GM19455 (cell line): ENCODE data around the gene TMEM232.

Experiments used
- ATAC-seq: cut with Tn5 transposase; IDR thresholded peaks from one replicate; pipeline ENCODE4 v1.9.1; 2021; ENCODE audit not compliant: unreplicated experiment

TMEM232 gene

DNA sequence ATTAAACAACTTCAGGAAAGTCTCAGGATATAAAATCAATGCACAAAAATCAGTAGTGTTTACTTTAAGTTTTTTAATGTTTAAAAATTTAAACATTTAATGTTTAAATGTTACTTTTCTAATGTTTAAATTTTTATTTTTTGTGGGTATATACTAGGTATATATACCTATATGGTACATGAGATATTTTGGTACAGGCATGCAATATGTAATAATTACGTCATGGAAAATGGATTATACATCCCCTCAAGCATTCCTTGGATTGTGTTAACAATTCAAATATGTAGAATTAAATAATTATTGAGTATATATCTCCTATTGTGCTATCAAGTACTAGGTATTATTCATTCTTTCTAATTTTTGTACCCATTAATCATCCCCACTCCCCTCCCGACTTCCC is 291.3 kb downstream of the TMEM232 start:
- ATAC-seq, result no peak

GRCh38 chr5:110431603-110432002 is 294.9 kb downstream of the TMEM232 start:
- no peak for ATAC-seq

DNA sequence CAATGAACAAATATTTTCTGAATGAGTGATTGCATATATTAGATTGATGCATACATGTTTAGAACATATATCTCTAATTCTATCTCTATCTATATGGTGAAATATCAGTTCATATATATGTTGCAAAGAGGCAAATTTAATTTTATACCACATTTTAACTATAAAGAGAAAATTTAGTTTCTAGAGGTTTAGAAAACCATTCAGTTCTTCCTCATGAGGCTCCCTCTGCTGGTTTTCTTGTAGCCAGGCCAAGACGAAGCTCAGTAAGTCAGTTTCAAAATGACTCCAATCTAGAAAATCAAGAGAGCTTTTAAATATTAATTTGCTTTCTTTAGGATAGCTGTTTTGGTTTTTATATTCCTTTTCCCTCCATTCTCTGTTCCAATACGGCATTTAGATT is 312.1 kb downstream of the TMEM232 start:
- ATAC-seq, result no peak

- ATAC-seq, result no peak
These were observed 312.6 kb downstream of the TMEM232 start for GRCh38 chr5:110413856-110414255.

DNA sequence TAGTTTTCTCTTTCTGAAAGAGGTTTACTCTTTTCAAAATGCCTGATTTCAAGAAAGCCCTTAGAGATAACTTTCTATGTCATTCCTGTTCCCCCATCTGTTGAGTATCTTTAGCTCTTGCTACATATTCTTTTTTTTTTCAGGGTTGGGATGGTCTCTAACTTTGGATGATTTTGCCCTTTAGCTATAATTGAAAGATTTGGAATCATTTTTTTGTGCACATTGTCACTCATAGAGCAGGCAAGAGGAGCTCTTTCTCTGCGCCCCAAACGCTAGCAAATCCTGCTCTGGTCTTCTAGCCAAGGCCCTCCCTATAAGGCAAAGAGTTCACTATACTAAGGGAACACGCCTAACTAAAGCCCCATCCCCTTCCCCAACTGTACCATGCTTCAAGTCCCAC is 316.9 kb downstream of the TMEM232 start:
- no peak for ATAC-seq

GRCh38 chr5:110402562-110402961 is 323.9 kb downstream of the TMEM232 start:
- no peak for ATAC-seq

DNA sequence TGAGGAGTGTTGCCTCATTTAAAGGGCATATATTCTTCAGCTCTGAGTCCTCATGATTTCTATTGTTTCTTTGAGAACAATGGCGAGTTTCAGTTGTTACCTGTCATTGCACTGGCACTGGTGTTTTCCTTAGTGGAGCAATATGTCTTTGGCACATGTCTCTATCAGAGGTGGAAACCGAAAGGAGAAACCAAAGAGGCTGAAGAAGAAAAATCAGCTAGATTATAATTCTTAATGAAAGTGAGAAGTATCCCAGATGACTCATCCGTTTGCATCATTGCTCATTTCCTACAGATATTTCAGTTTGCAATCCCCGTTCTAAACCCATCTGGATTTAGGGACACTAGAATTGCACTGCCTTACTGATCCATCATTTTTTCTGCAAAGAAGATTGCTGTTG is 324.6 kb downstream of the TMEM232 start:
- no peak for ATAC-seq

GRCh38 chr5:110398951-110399350 is 327.5 kb downstream of the TMEM232 start:
- no peak for ATAC-seq

DNA sequence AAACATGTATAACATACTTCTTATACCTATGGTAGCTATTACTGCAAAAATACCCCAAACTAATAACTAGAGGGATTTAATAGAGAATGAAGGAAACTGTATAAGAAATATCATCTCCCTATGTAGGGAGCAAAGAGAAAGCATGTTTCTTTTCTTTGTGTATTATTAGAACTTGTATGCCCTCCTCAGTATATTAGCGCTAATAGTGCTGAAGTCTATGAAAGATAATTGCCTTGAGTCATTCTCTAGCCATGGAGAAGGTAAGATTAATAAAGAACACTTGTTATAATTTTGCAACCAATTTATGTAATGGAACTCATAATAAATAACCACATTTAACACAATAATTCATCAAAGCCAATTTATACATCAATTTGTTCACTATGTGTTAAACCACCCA is 329.2 kb downstream of the TMEM232 start:
- no peak for ATAC-seq

- ATAC-seq, result no peak
These were observed 339.7 kb downstream of the TMEM232 start for GRCh38 chr5:110386782-110387181.

- ATAC-seq, result no peak
These were observed 343.2 kb downstream of the TMEM232 start for GRCh38 chr5:110383231-110383630.

DNA sequence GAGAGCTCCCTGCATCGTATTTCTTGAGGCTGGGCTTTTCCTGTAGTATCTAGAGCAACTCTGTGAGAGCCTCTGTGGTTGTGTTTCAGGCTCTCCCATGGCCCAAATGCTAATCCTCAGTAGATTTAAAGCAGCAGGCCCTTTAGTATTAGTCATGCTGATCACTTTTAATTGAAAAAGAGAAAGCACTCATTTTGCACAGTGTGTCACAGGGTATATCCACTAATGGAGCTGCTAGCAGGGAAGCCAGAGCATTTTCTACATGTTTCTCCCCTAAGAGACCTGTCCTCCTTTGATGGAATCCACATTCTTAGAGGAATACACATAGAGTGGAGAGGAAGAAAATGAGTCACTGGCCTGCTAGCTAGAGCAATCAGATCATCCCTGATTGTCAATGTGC is 348.5 kb downstream of the TMEM232 start:
- no peak for ATAC-seq

GRCh38 chr5:110377361-110377760 is 349.1 kb downstream of the TMEM232 start:
- no peak for ATAC-seq

- ATAC-seq, result no peak
These were observed 350.1 kb downstream of the TMEM232 start for GRCh38 chr5:110376281-110376951.

DNA sequence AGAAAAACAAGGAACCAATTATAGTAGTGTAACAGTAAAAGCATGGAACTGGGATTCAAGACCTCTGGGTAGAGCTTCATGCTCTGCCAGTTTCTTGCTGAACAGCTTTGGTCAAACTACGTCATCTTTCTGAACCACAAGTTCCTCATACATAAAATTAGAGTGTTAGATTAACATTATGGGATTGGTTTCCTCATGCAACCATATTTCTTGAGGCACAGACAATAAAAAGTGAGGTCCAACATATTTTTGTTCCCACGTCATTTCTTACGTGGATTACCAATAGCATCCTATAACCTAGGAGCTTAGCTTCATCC is 354.8 kb downstream of the TMEM232 start:
- ATAC-seq, result peak; percentile 53

DNA sequence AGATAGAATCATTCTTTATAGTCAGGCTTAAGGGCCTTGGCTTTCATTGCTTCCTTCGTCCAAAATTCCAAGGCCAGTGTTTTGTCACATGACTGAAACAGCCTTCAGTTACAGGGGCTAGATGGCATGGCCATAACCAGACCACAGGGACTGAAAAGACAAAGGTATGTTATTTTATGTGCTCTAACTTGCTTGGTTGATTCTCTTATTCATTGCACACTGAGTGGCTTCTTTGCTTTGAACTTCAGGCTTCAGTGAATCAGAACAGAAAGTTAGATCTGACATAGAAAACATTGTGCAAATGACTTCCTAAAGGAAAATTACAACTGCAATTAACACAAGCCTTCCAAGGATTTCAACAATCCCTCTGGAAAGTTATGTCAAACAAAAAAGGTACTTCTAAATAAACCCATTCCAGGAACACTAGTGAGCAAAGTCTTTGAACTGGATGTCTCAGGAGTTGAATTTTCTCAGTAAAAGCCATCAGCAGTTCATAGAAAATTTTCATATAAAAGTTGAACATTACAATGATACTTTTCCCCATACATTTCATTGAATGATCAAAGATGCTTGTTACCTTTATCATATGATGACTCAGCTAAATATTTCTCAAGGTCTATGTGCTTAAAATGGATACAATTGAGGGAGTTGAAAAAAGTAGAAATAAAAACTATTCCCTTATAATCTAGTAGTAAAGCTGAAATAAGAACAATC is 355.3 kb downstream of the TMEM232 start:
- ATAC-seq, result no peak
